Vagina (tissue), 2 donors: ENCODE results near the gene ZNF385A. TPM values are rescaled to one million over a fixed set of nuclear protein-coding genes. Genes with fewer than 3 reads are reported as not detected.
A peak's percentile ranks its signal among the peaks of the same experiment; 100 is the strongest.

ENCODE experiments used
- DNase-seq, 2 donors: peaks; one replicate each; pipeline ENCODE4 v3.0.0-alpha.2; 2017; ENCODE audit errors: extremely low spot score in 2 of 2
- H3K27ac ChIP-seq: fragments of 200-600 bp; sonication (generic); one replicate; pipeline ENCODE4 v1.5.1; 2019
- H3K27me3 ChIP-seq: fragments of 200-600 bp; sonication (generic); one replicate; pipeline ENCODE4 v1.5.1; 2019
- H3K36me3 ChIP-seq, 2 donors: fragments of 200-600 bp; sonication (generic); one replicate each; pipeline ENCODE4 v1.5.1; 2017 to 2019
- H3K4me1 ChIP-seq: fragments of 200-600 bp; sonication (generic); one replicate; pipeline ENCODE4 v1.5.1; 2019
- H3K4me3 ChIP-seq, 2 donors: fragments of 200-600 bp; sonication (generic); 1 replicate in 1 of 2; 2 replicates in 1 of 2; pipeline ENCODE4 v1.5.1; 2016 to 2019
- H3K9me3 ChIP-seq: fragments of 200-600 bp; sonication (generic); one replicate; pipeline ENCODE4 v1.5.1; 2019
- POLR2A ChIP-seq, 2 donors: fragments of 450-650 bp; IDR thresholded peaks; one replicate each; pipeline ENCODE4 v1.6.1; 2017; ENCODE audit warnings: antibody characterized with exemption in 2 of 2, mild to moderate bottlenecking in 2 of 2, moderate library complexity in 2 of 2
- POLR2AphosphoS5 ChIP-seq, 2 donors: sonication (generic); formaldehyde crosslinking; IDR thresholded peaks; one replicate each; pipeline ENCODE4 v1.9.0; 2017; ENCODE audit warnings: antibody characterized with exemption in 2 of 2, mild to moderate bottlenecking in 2 of 2, low read depth in 1 of 2; ENCODE audit not compliant: insufficient read depth in 1 of 2
- intact Hi-C: fragments of 100-400 bp; cut with DNase I; formaldehyde crosslinking; loops from one replicate; pipeline ENCODE4 v1.15.1; 2023
- total RNA-seq: library from RNA; depleted of rRNA; stranded (reverse); fragments of >200 nt; gene quantifications from one replicate; pipeline ENCODE4 v1.2.3, GENCODE V29; 2016
- TF ChIP-seq, protein P1 (sequence below), 3 experiments: fragments of 450-650 bp in 2 of 3; fragments of 200-600 bp in 1 of 3; sonication (generic) in 1 of 3; IDR thresholded peaks; one replicate each; pipeline ENCODE4 v1.5.1; 2017 to 2019; ENCODE audit warnings: antibody characterized with exemption in 3 of 3, mild to moderate bottlenecking in 2 of 3, moderate library complexity in 2 of 3

The ZNF385A gene
- total RNA-seq, 1 donor from 2014 or later, result 38.8 TPM

DNA sequence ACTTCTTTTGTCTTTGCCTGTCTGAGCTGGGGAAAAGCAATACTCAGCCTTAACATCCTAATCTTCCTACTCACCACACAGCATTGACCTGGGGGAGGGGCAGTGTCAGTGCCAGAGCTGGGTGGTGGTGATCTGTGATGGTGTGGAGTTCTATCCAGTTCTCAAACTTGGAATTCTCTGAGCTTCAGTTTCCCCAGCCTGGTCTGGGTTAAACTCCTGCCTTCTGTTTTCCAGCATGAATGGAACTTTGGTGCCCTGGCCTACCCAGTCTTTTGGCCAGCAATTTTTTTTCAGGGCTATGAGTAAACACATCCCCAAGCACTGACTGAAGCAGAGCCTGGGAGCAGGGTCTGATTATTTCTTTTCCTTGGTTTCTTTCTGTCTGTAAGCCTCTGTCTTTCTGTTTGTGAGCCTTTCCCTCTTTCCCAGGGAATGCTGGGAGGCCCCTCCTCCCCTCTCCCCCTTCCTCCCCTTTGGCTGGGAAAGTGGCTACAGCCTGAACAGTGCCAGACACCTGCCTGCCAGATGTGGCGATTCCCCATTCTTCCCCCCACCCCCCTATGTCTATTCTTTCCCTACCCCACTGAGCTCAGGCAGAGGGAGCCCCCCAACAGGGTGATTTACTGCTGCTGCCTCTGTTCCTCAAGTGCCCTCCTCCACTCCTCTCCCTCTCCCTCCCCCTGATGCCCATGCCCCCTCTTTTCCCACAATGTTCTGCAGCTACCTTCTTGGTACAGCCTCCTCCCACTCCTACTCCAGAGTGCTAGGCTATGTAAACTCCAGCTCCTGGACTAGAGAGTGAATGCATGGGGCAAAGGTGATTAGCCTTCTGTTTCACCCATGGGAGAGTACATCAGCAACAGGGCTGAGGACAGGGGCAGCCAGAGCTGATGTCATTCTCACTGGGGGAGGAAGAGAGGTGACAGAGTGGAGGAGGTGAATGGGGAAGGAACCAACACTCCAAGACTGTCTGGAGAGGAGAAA is 31.4 kb downstream of the ZNF385A start:
- Histone ChIP-seq H3K9me3 (no peaks in the 10 kb centered on the region), H3K27ac (peak overlapping the region; percentile 83), H3K4me1 (peaks cover 38% of the 10 kb centered on the region), H3K4me3 (no peak overlapping the region), H3K36me3 (peaks cover 0 to 27% of the 10 kb centered on the region in 2 donors), H3K27me3 (no peaks in the 10 kb centered on the region)
- intact Hi-C loops, result no loop called here
- DNase-seq, result no peak
- TF ChIP-seq POLR2AphosphoS5 (IDR thresholded peaks at IDR 0.05; ENCODE audit: insufficient read depth in 1 of 2, low read depth in 1 of 2) (no peak), POLR2A (IDR thresholded peaks at IDR 0.05) (no peak)
- TF ChIP-seq, protein P1, sequence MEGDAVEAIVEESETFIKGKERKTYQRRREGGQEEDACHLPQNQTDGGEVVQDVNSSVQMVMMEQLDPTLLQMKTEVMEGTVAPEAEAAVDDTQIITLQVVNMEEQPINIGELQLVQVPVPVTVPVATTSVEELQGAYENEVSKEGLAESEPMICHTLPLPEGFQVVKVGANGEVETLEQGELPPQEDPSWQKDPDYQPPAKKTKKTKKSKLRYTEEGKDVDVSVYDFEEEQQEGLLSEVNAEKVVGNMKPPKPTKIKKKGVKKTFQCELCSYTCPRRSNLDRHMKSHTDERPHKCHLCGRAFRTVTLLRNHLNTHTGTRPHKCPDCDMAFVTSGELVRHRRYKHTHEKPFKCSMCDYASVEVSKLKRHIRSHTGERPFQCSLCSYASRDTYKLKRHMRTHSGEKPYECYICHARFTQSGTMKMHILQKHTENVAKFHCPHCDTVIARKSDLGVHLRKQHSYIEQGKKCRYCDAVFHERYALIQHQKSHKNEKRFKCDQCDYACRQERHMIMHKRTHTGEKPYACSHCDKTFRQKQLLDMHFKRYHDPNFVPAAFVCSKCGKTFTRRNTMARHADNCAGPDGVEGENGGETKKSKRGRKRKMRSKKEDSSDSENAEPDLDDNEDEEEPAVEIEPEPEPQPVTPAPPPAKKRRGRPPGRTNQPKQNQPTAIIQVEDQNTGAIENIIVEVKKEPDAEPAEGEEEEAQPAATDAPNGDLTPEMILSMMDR (IDR thresholded peaks at IDR 0.05), result no peak

DNA sequence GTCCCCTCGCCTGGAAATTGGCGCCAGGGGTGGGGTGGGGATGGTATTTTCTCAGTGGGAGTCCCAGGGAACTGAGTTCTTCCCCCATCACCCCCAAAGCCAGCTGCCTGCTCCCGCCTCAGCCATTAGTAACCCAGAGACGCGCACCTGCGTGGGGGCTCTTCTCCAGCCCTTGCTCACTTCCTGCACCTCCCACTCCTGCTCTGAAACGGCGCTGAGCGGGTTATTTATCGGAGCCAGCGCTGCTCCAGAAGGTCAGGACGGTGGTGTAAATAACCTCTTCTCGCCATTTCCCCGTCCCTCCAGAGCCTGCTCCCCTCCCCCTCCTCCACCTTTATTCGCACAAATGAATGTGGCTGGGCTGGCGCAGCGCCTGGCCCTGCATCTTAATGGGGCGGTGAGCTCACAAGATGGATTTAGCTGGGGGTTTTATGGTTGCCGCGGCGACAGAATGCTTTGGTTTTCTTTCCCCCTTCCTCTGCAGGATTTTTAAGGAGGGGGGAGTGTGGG is 32.5 kb downstream of the ZNF385A start:
- DNase-seq, result no peak
- intact Hi-C loops, result no loop called here
- Histone ChIP-seq H3K27ac (peak overlapping the region; percentile 83), H3K4me1 (peaks cover 27% of the 10 kb centered on the region), H3K4me3 (peak overlapping the region; percentile 20 to 35), H3K9me3 (no peaks in the 10 kb centered on the region), H3K27me3 (no peaks in the 10 kb centered on the region), H3K36me3 (peaks cover 0 to 38% of the 10 kb centered on the region in 2 donors)
- TF ChIP-seq, protein P1 (IDR thresholded peaks at IDR 0.05), result no peak
- peak; percentile 12 to 42 for TF ChIP-seq POLR2AphosphoS5 (IDR thresholded peaks at IDR 0.05; ENCODE audit: insufficient read depth in 1 of 2, low read depth in 1 of 2)

DNA sequence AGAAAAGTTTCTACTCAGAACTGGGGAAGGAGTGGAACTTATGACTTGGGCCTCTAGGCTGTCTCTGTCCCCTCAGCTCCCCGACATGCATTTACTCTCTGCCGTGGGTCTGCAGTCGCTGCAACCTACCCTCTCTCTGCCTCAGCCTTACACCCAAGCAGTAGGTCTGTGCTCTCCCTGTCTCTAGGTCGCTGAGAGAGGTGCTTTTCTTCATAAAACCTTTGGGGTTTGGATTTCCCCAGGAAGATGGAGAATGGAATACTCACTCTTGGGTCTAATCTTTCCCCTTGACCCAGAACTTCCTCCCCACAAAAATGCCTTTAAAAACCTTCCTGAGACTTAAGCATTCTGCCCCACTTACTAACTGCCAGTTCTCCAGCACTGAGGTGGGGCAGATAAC is 33.2 kb downstream of the ZNF385A start:
- Histone ChIP-seq H3K27me3 (no peaks in the 10 kb centered on the region), H3K4me3 (peak overlapping the region in 1 of 2 donors; percentile 35), H3K27ac (peak overlapping the region; percentile 83), H3K9me3 (no peaks in the 10 kb centered on the region), H3K36me3 (peaks cover 0 to 44% of the 10 kb centered on the region in 2 donors), H3K4me1 (peaks cover 25% of the 10 kb centered on the region)
- DNase-seq, result no peak
- intact Hi-C loops, result no loop called here
- TF ChIP-seq POLR2A (IDR thresholded peaks at IDR 0.05) (no peak), POLR2AphosphoS5 (IDR thresholded peaks at IDR 0.05; ENCODE audit: insufficient read depth in 1 of 2, low read depth in 1 of 2) (no peak)
- TF ChIP-seq, protein P1 (IDR thresholded peaks at IDR 0.05), result no peak

DNA sequence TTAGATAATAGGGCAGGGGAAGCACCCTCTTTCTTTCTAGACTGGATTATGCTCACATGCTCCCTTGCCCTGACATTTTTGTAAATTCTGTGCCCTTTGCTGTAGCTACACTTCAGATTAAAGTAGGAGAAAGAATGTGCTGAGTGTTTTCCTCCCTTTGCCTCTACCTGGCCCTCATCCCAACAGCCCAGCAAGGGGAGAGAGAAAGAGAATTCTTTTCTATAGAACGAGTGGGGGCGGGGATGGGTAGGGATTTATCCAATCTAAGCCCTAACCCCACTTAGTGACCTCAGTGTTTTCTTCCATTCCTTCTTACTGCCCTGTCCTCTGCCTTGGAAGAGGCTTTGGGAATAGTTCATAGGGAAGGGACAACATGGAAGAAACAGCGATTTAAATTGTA is 33.8 kb downstream of the ZNF385A start:
- no peaks in the 10 kb centered on the region for H3K27me3 ChIP-seq
- H3K9me3 ChIP-seq, result no peaks in the 10 kb centered on the region
- intact Hi-C loops, result no loop called here
- peaks cover 0 to 48% of the 10 kb centered on the region in 2 donors for H3K36me3 ChIP-seq
- no peak for DNase-seq
- TF ChIP-seq, protein P1 (IDR thresholded peaks at IDR 0.05), result no peak
- no peak for TF ChIP-seq POLR2AphosphoS5 (IDR thresholded peaks at IDR 0.05; ENCODE audit: insufficient read depth in 1 of 2, low read depth in 1 of 2)
- H3K4me3 ChIP-seq, result no peak overlapping the region
- H3K4me1 ChIP-seq, result peaks cover 25% of the 10 kb centered on the region
- no peak overlapping the region for H3K27ac ChIP-seq

DNA sequence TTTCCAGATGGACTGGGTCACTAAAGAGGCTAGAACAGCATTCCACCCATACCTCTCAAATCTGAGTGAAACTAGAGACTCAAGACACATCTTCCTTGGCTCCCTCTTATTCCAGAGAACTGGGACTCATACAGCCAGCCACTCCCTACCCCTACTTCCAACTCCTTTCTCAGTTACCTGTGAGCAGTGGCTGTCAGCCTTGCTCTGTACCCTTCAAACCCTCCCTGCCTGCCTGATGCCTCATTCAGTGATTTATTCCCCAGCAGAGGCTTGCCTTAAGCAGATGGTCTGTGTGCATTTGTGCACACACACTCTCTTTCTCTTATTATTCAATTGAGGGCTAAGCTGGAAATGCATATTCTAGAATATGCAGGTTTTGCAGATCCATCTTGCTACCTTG is 34.9 kb downstream of the ZNF385A start:
- Histone ChIP-seq H3K36me3 (peaks cover 0 to 58% of the 10 kb centered on the region in 2 donors), H3K4me1 (peaks cover 25% of the 10 kb centered on the region), H3K27ac (no peak overlapping the region), H3K9me3 (no peaks in the 10 kb centered on the region), H3K27me3 (no peaks in the 10 kb centered on the region), H3K4me3 (no peak overlapping the region)
- intact Hi-C loops, result no loop called here
- TF ChIP-seq, protein P1 (IDR thresholded peaks at IDR 0.05), result no peak
- TF ChIP-seq POLR2A (IDR thresholded peaks at IDR 0.05) (no peak), POLR2AphosphoS5 (IDR thresholded peaks at IDR 0.05; ENCODE audit: insufficient read depth in 1 of 2, low read depth in 1 of 2) (no peak)
- no peak for DNase-seq
